ENCODE results near the gene BPTF. TPM values are rescaled to one million over a fixed set of nuclear protein-coding genes. Genes with fewer than 3 reads are reported as not detected.
"Not testable (repeated sequence)": the region's sequence is repeated elsewhere in the genome, so short reads cannot be mapped to it uniquely, and the experiment has no call there.

Gene BPTF
- total and polyA plus RNA-seq, 2 experiments from 2014 or later = 50.5 to 83.9 TPM

GRCh38 chr17:67911059-67911782 is 85.9 kb downstream of the BPTF start:
- DNase-seq (ENCODE audit: low read depth in 1 of 2, low spot score in 1 of 2) = no peak
- no peaks in the 10 kb centered on the region for H3K4me1 ChIP-seq (ENCODE audit: low read depth)
- peaks cover 63% of the 10 kb centered on the region for H3K36me3 ChIP-seq
- no peak overlapping the region for H3K4me3 ChIP-seq
- TF ChIP-seq CTCF (IDR thresholded peaks at IDR 0.05; ENCODE audit: low read depth, low read length) = no peak
- H3K9me3 ChIP-seq (ENCODE audit: low read depth) = no peaks in the 10 kb centered on the region
- H3K27me3 ChIP-seq = no peaks in the 10 kb centered on the region
- H3K27ac ChIP-seq = no peak overlapping the region

- TF ChIP-seq CTCF (IDR thresholded peaks at IDR 0.05; ENCODE audit: low read depth, low read length) = no peak
- no peaks in the 10 kb centered on the region for H3K27me3 ChIP-seq
- no peak overlapping the region for H3K27ac ChIP-seq
- DNase-seq (ENCODE audit: low read depth in 1 of 2, low spot score in 1 of 2) = no peak
- no peak overlapping the region for H3K4me3 ChIP-seq
- peaks cover 61% of the 10 kb centered on the region for H3K36me3 ChIP-seq
- no peaks in the 10 kb centered on the region for H3K9me3 ChIP-seq (ENCODE audit: low read depth)
- H3K4me1 ChIP-seq (ENCODE audit: low read depth) = no peaks in the 10 kb centered on the region
These were observed 86.8 kb downstream of the BPTF start for GRCh38 chr17:67912088-67912487.

GRCh38 chr17:67912656-67913055 is 87.4 kb downstream of the BPTF start:
- no peaks in the 10 kb centered on the region for H3K4me1 ChIP-seq (ENCODE audit: low read depth)
- TF ChIP-seq CTCF (IDR thresholded peaks at IDR 0.05; ENCODE audit: low read depth, low read length) = no peak
- no peaks in the 10 kb centered on the region for H3K27me3 ChIP-seq
- no peak overlapping the region for H3K4me3 ChIP-seq
- no peaks in the 10 kb centered on the region for H3K9me3 ChIP-seq (ENCODE audit: low read depth)
- H3K27ac ChIP-seq = no peak overlapping the region
- DNase-seq (ENCODE audit: low read depth in 1 of 2, low spot score in 1 of 2) = no peak
- H3K36me3 ChIP-seq = peaks cover 61% of the 10 kb centered on the region

DNA sequence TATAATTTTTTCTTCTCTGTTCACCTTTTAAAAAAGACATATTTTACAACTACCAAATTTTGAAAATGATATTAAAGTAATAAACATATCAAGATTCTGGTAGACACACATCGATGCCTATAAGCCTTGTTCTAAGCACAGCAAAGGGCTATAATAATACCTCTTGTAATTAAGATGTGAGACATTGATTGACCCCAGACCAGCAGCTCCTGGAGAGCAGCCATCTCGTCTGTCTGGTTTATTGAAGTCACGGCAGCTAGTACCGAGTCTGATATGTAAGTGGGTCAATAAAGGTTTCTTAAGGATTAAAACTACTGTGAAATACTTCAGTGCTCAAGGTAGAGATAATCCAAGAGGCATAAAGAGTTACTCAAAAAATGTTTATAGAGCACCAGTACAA is 94.9 kb downstream of the BPTF start:
- Histone ChIP-seq H3K9me3 (ENCODE audit: low read depth) (no peaks in the 10 kb centered on the region), H3K4me1 (ENCODE audit: low read depth) (no peaks in the 10 kb centered on the region), H3K27me3 (no peaks in the 10 kb centered on the region), H3K4me3 (no peak overlapping the region), H3K36me3 (peaks cover 57% of the 10 kb centered on the region), H3K27ac (no peak overlapping the region)
- DNase-seq (ENCODE audit: low read depth in 1 of 2, low spot score in 1 of 2) = no peak
- no peak for TF ChIP-seq CTCF (IDR thresholded peaks at IDR 0.05; ENCODE audit: low read depth, low read length)

DNA sequence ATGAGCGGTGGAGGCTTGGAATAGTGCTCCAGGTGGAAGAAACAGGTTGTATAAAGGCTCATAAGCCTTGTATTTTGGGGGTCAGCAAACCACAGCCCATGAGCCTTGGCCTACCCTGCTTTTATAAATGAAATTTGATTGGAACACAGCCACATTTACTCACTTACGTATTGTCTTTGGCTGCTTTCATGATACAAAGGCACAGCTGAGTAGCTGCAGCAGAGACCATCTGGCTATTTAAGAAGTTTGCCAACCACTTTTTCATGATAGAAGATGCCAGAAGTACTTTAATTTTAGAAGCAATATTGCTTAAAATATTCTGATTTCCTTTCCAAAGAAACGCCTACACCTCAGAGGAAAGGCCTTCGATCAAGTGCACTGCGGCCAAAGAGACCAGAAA is 97.2 kb downstream of the BPTF start:
- Histone ChIP-seq H3K9me3 (ENCODE audit: low read depth) (no peaks in the 10 kb centered on the region), H3K27ac (no peak overlapping the region), H3K27me3 (no peaks in the 10 kb centered on the region), H3K4me1 (ENCODE audit: low read depth) (no peaks in the 10 kb centered on the region), H3K4me3 (no peak overlapping the region), H3K36me3 (peaks cover 66% of the 10 kb centered on the region)
- no peak for TF ChIP-seq CTCF (IDR thresholded peaks at IDR 0.05; ENCODE audit: low read depth, low read length)
- no peak for DNase-seq (ENCODE audit: low read depth in 1 of 2, low spot score in 1 of 2)

DNA sequence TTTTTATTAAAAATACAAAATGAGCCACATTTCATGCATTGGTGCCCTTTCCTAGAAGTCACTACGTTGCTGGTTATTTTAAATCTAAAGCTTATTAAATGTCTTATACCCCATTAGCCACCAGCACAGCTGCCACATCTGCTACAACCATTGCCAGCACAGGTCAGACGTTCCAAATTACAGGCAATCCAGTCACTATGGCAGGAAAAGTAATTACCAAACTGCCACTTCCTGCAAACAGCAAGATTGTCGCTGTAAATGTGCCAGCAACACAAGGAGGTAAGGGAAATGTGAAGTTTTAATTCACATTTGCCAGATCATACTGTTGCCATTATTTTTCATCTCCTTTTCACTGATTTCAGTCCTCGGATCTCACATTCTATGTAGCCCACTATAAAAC is 103.5 kb downstream of the BPTF start:
- DNase-seq (ENCODE audit: low read depth in 1 of 2, low spot score in 1 of 2); H3K27ac ChIP-seq: not testable (repeated sequence)
- peaks cover 88% of the 10 kb centered on the region for H3K36me3 ChIP-seq

More for the DNA sequence above, 103.5 kb downstream of the BPTF start:
- H3K9me3 ChIP-seq (ENCODE audit: low read depth); H3K4me3 ChIP-seq; H3K4me1 ChIP-seq (ENCODE audit: low read depth); H3K27me3 ChIP-seq: not testable (repeated sequence)

Measured in cardiac muscle cell (in vitro differentiated cells and primary cell).